PC-3 (cell line): ENCODE results near the gene CNTNAP2.

ENCODE experiments used
- CTCF ChIP-seq: fragments of 300-600 bp; sonication (generic); conservative IDR thresholded peaks from 2 replicates; pipeline ENCODE4 v1.5.1; 2017; ENCODE audit warnings: antibody characterized with exemption, low read depth, mild to moderate bottlenecking, low read length
- EZH2phosphoT487 ChIP-seq: fragments of 300-600 bp; sonication (generic); IDR thresholded peaks from 2 replicates; pipeline ENCODE4 v1.6.1; 2018; ENCODE audit warnings: mild to moderate bottlenecking, antibody characterized with exemption, low read length, borderline replicate concordance

- TF ChIP-seq EZH2phosphoT487 (no peak), CTCF (no peak)
Observed at GRCh38 chr7:147952918-147953317, 1836.3 kb downstream of the CNTNAP2 start.
